K562 (cell line): ENCODE measurements around the gene ZBTB14. TPM values are rescaled to one million over a fixed set of nuclear protein-coding genes. Genes with fewer than 3 reads are reported as not detected.

Source experiments
- KDM2B ChIP-seq: fragments of 250-450 bp; sonication (Bioruptor Pico); IDR thresholded peaks from 2 replicates; pipeline ENCODE4 v1.8.0; 2021; ENCODE audit warnings: mild to moderate bottlenecking, moderate library complexity
- RBBP5 ChIP-seq: fragments of 200-600 bp; sonication (generic); IDR thresholded peaks from 2 replicates; pipeline ENCODE4 v1.6.1; 2012; ENCODE audit warnings: borderline replicate concordance, mild to moderate bottlenecking, low read length, control low read depth, inconsistent platforms; ENCODE audit not compliant: insufficient read depth, poor library complexity, severe bottlenecking
- SAFB2 ChIP-seq: fragments of 200-400 bp; formaldehyde crosslinking; IDR thresholded peaks from 2 replicates; pipeline ENCODE4 v1.6.1; 2018; ENCODE audit warnings: borderline replicate concordance, low read length, low read depth, moderate library complexity; ENCODE audit not compliant: severe bottlenecking
- ZFP36 ChIP-seq: fragments of 150-350 bp; IDR thresholded peaks from 2 replicates; pipeline ENCODE4 v1.6.1; 2018; ENCODE audit warnings: low read length, low read depth; ENCODE audit not compliant: partially characterized antibody
- ZNF449 ChIP-seq: fragments of 250-450 bp; sonication (Bioruptor Pico); IDR thresholded peaks from 2 replicates; pipeline ENCODE4 v1.8.0; 2022; ENCODE audit warnings: moderate library complexity, mild to moderate bottlenecking, inconsistent platforms
- ZNF764 ChIP-seq: fragments of 250-450 bp; sonication (Bioruptor Pico); IDR thresholded peaks from 2 replicates; pipeline ENCODE4 v1.4.0; 2020; ENCODE audit warnings: low read depth, mild to moderate bottlenecking, moderate library complexity
- ZNF830 ChIP-seq: fragments of 250-450 bp; sonication (Bioruptor Pico); IDR thresholded peaks from 2 replicates; pipeline ENCODE4 v1.5.0; 2021; ENCODE audit warnings: mild to moderate bottlenecking
- polyA plus RNA-seq, 8 experiments: library from polyadenylated mRNA; depleted of rRNA in 4 of 8; stranded (reverse) in 5 of 8; unstranded in 3 of 8; fragments of >200 nt; fragmentation: Nextera tagmentation in 2 of 8; fragmentation: Illumina TruSeq in 1 of 8; extraction: Ambion mirVana in 2 of 8; extraction: Trizol in 1 of 8; gene quantifications; 2 replicates each; pipeline versions ENCODE4 v1.2.1 to v1.2.3, GENCODE V29; 2011 to 2014; ENCODE audit warnings: inconsistent platforms in 1 of 8, missing spikeins in 1 of 8
- total RNA-seq, 7 experiments: library from RNA; depleted of rRNA in 6 of 7; stranded (reverse); fragments of >200 nt in 6 of 7; fragmentation: Illumina TruSeq in 2 of 7; extraction: Trizol in 2 of 7; gene quantifications; 2 replicates each; pipeline versions ENCODE4 v1.2.1 to v1.2.3, GENCODE V29; 2011 to 2021; ENCODE audit warnings: low replicate concordance in 1 of 7
- TF ChIP-seq, protein P1 (sequence below): fragments of 450-650 bp; formaldehyde crosslinking; conservative IDR thresholded peaks from 2 replicates; pipeline ENCODE4 v1.4.0; 2022; ENCODE audit warnings: mild to moderate bottlenecking, missing genetic modification characterization

The ZBTB14 gene
- total and polyA plus RNA-seq, 9 of the 15 experiments (the other 6 are each of a cell fraction or from before 2014, with no cell fraction given) = 2.8 to 12.6 (median 9.0) TPM

- TF ChIP-seq, protein P1, sequence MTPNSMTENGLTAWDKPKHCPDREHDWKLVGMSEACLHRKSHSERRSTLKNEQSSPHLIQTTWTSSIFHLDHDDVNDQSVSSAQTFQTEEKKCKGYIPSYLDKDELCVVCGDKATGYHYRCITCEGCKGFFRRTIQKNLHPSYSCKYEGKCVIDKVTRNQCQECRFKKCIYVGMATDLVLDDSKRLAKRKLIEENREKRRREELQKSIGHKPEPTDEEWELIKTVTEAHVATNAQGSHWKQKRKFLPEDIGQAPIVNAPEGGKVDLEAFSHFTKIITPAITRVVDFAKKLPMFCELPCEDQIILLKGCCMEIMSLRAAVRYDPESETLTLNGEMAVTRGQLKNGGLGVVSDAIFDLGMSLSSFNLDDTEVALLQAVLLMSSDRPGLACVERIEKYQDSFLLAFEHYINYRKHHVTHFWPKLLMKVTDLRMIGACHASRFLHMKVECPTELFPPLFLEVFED = peak; percentile 30; the same call in 1 of the 2 replicates
- TF ChIP-seq ZFP36 (no peak), ZNF449 (CRISPR knock-in tag) (peak; percentile 86), KDM2B (peak; percentile 90), SAFB2 (no peak), ZNF830 (CRISPR knock-in tag) (no peak), ZNF764 (CRISPR knock-in tag) (no peak), RBBP5 (peak; percentile 76)
Observed at GRCh38 chr18:5295981-5296705, 617 bp upstream of the ZBTB14 start (continued).
